Activated naive CD4-positive, alpha-beta T cell treated with anti-CD3 and anti-CD28 coated beads for 36 hours (primary cell): ENCODE data around the gene ATPAF2. TPM values are rescaled to one million over a fixed set of nuclear protein-coding genes. Genes with fewer than 3 reads are reported as not detected.

Experiments used
- CTCF ChIA-PET: fragments of 350-600 bp; sonication (Branson Sonifier 250); formaldehyde crosslinking; loops from one replicate; lab custom pipeline; 2021; ENCODE audit warnings: antibody characterized with exemption; lab: Charles Lee
- DNase-seq: peaks from one replicate; pipeline ENCODE4 v3.0.0-alpha.2; 2020
- H3K27ac Mint-ChIP-seq: one replicate; pipeline ENCODE4 v1.8.0; 2021; ENCODE audit warnings: mild to moderate bottlenecking, mixed read lengths
- H3K27me3 Mint-ChIP-seq: one replicate; pipeline ENCODE4 v1.8.0; 2021; ENCODE audit warnings: low read depth, mixed read lengths
- H3K36me3 Mint-ChIP-seq: one replicate; pipeline ENCODE4 v1.8.0; 2021; ENCODE audit warnings: low read depth, mixed read lengths
- H3K4me1 Mint-ChIP-seq: one replicate; pipeline ENCODE4 v1.8.0; 2021; ENCODE audit warnings: low read depth, mixed read lengths
- H3K4me3 Mint-ChIP-seq: one replicate; pipeline ENCODE4 v1.8.0; 2021; ENCODE audit warnings: mild to moderate bottlenecking, moderate library complexity, mixed read lengths
- H3K9me3 Mint-ChIP-seq: one replicate; pipeline ENCODE4 v1.8.0; 2021; ENCODE audit warnings: mixed read lengths
- intact Hi-C: fragments of 100-400 bp; cut with micrococcal nuclease; formaldehyde crosslinking; loops from one replicate; pipeline ENCODE4 v1.15.1; 2023
- total RNA-seq, 2 experiments: library from RNA; stranded (reverse); gene quantifications; one replicate each; pipeline ENCODE4 v1.2.3, GENCODE V29; 2021

ATPAF2 gene
- total RNA-seq, 2 experiments from 2014 or later = 24.7 to 25.7 TPM

GRCh38 chr17:18064053-18064452, 25.1 kb upstream of the ATPAF2 start:
- CTCF ChIA-PET = no interaction called here
- H3K9me3 Mint-ChIP-seq = no peaks in the 10 kb centered on the region

GRCh38 chr17:18059283-18059682, 20.3 kb upstream of the ATPAF2 start:
- Mint-ChIP-seq H3K27me3 (no peaks in the 10 kb centered on the region), H3K4me1 (no peaks in the 10 kb centered on the region), H3K36me3 (peaks cover 9% of the 10 kb centered on the region), H3K4me3 (no peak overlapping the region), H3K27ac (no peak overlapping the region), H3K9me3 (no peaks in the 10 kb centered on the region)
- intact Hi-C loops = no loop called here
- CTCF ChIA-PET = interaction anchor here (0.6 kb wide), 1 partner anchor 78 kb away, joined by 3 read pairs; no protein-coding TSS in a partner anchor
- no peak for DNase-seq

More at GRCh38 chr17:18064053-18064452, 25.1 kb upstream of the ATPAF2 start:
- Mint-ChIP-seq H3K4me3 (no peak overlapping the region), H3K36me3 (peaks cover 3% of the 10 kb centered on the region), H3K27ac (no peak overlapping the region), H3K4me1 (no peaks in the 10 kb centered on the region), H3K27me3 (no peaks in the 10 kb centered on the region)
- intact Hi-C loops = no loop called here
- no peak for DNase-seq

- H3K4me1 Mint-ChIP-seq = no peaks in the 10 kb centered on the region
- H3K27me3 Mint-ChIP-seq = no peaks in the 10 kb centered on the region
- DNase-seq = no peak
- H3K27ac Mint-ChIP-seq = no peak overlapping the region
- no peaks in the 10 kb centered on the region for H3K9me3 Mint-ChIP-seq
- peaks cover 12% of the 10 kb centered on the region for H3K36me3 Mint-ChIP-seq
- H3K4me3 Mint-ChIP-seq = no peak overlapping the region
- intact Hi-C loops = no loop called here
- CTCF ChIA-PET = interaction anchor here (1.2 kb wide), 1 partner anchor 414 kb away, joined by 3 read pairs; no protein-coding TSS in a partner anchor
Observed at GRCh38 chr17:18056214-18056613, 17.2 kb upstream of the ATPAF2 start.

- Mint-ChIP-seq H3K4me3 (no peak overlapping the region), H3K4me1 (no peaks in the 10 kb centered on the region), H3K36me3 (peaks cover 12% of the 10 kb centered on the region), H3K27ac (no peak overlapping the region), H3K9me3 (no peaks in the 10 kb centered on the region), H3K27me3 (no peaks in the 10 kb centered on the region)
- DNase-seq = no peak
- intact Hi-C loops = no loop called here
- CTCF ChIA-PET = interaction anchor here (1.2 kb wide), 1 partner anchor 414 kb away, joined by 3 read pairs; no protein-coding TSS in a partner anchor
Observed at GRCh38 chr17:18055597-18055996, 16.6 kb upstream of the ATPAF2 start.

- DNase-seq = no peak
- Mint-ChIP-seq H3K36me3 (peaks cover 8% of the 10 kb centered on the region), H3K4me1 (peaks cover 14% of the 10 kb centered on the region), H3K4me3 (no peak overlapping the region), H3K27ac (no peak overlapping the region), H3K9me3 (no peaks in the 10 kb centered on the region), H3K27me3 (no peaks in the 10 kb centered on the region)
- CTCF ChIA-PET = no interaction called here
- intact Hi-C loops = no loop called here
Observed at GRCh38 chr17:18045691-18046350, 6.9 kb upstream of the ATPAF2 start.

GRCh38 chr17:18044609-18045008, 5.6 kb upstream of the ATPAF2 start:
- H3K9me3 Mint-ChIP-seq = no peaks in the 10 kb centered on the region
- DNase-seq = no peak
- CTCF ChIA-PET = no interaction called here
- peaks cover 8% of the 10 kb centered on the region for H3K36me3 Mint-ChIP-seq
- no peaks in the 10 kb centered on the region for H3K27me3 Mint-ChIP-seq
- H3K4me1 Mint-ChIP-seq = peaks cover 22% of the 10 kb centered on the region
- intact Hi-C loops = no loop called here
- no peak overlapping the region for H3K4me3 Mint-ChIP-seq
- no peak overlapping the region for H3K27ac Mint-ChIP-seq

- CTCF ChIA-PET = no interaction called here
- intact Hi-C loops = no loop called here
Observed at GRCh38 chr17:18043491-18043890, 4.5 kb upstream of the ATPAF2 start.

GRCh38 chr17:18042983-18043382, 4.0 kb upstream of the ATPAF2 start:
- no peak for DNase-seq
- Mint-ChIP-seq H3K27ac (no peak overlapping the region), H3K4me1 (peaks cover 27% of the 10 kb centered on the region), H3K36me3 (peaks cover 5% of the 10 kb centered on the region), H3K4me3 (no peak overlapping the region), H3K9me3 (no peaks in the 10 kb centered on the region), H3K27me3 (no peaks in the 10 kb centered on the region)
- intact Hi-C loops = no loop called here
- CTCF ChIA-PET = no interaction called here

More at GRCh38 chr17:18043491-18043890, 4.5 kb upstream of the ATPAF2 start:
- Mint-ChIP-seq H3K27ac (no peak overlapping the region), H3K9me3 (no peaks in the 10 kb centered on the region), H3K4me3 (no peak overlapping the region), H3K27me3 (no peaks in the 10 kb centered on the region), H3K36me3 (peaks cover 8% of the 10 kb centered on the region), H3K4me1 (peaks cover 23% of the 10 kb centered on the region)
- DNase-seq = no peak

GRCh38 chr17:18041776-18042175, 2.8 kb upstream of the ATPAF2 start:
- Mint-ChIP-seq H3K36me3 (peaks cover 2% of the 10 kb centered on the region), H3K4me3 (no peak overlapping the region), H3K27ac (no peak overlapping the region), H3K4me1 (peaks cover 37% of the 10 kb centered on the region), H3K9me3 (no peaks in the 10 kb centered on the region), H3K27me3 (no peaks in the 10 kb centered on the region)
- no peak for DNase-seq
- intact Hi-C loops = no loop called here
- CTCF ChIA-PET = interaction anchor here (1.0 kb wide), 1 partner anchor 123 kb away, joined by 3 read pairs; no protein-coding TSS in a partner anchor

- H3K36me3 Mint-ChIP-seq = peaks cover 2% of the 10 kb centered on the region
- intact Hi-C loops = no loop called here
- H3K4me3 Mint-ChIP-seq = peak overlapping the region; percentile 85
- no peaks in the 10 kb centered on the region for H3K27me3 Mint-ChIP-seq
- CTCF ChIA-PET = interaction anchor here (0.8 kb wide), 1 partner anchor 11 kb away, joined by 3 read pairs; no protein-coding TSS in a partner anchor
- peak overlapping the region; percentile 72 for H3K27ac Mint-ChIP-seq
- DNase-seq = peak; percentile 8
- peaks cover 40% of the 10 kb centered on the region for H3K4me1 Mint-ChIP-seq
- H3K9me3 Mint-ChIP-seq = no peaks in the 10 kb centered on the region
Observed at GRCh38 chr17:18040261-18040858, 1.4 kb upstream of the ATPAF2 start.

- Mint-ChIP-seq H3K9me3 (no peaks in the 10 kb centered on the region), H3K4me3 (peak overlapping the region; percentile 86), H3K27ac (peak overlapping the region; percentile 72), H3K36me3 (peaks cover 2% of the 10 kb centered on the region), H3K27me3 (no peaks in the 10 kb centered on the region), H3K4me1 (peaks cover 40% of the 10 kb centered on the region)
- CTCF ChIA-PET = interaction anchor here (0.8 kb wide), 1 partner anchor 11 kb away, joined by 3 read pairs; no protein-coding TSS in a partner anchor
- intact Hi-C loops = loop anchor here (1.0 to 2.0 kb wide), 7 partner anchors 47 to 448 kb away; partner anchors contain the start of genes ALKBH5, DRC3, DRG2 and PEMT
- peak; percentile 41 for DNase-seq
Observed at GRCh38 chr17:18039535-18040260, 730 bp upstream of the ATPAF2 start.
